Fibroblast of skin of right biceps (primary cell): ENCODE results near the gene NDST3.

ENCODE experiments used
- DNase-seq: peaks from one replicate; pipeline ENCODE4 v3.0.0-alpha.2; 2013

NDST3 gene

DNA sequence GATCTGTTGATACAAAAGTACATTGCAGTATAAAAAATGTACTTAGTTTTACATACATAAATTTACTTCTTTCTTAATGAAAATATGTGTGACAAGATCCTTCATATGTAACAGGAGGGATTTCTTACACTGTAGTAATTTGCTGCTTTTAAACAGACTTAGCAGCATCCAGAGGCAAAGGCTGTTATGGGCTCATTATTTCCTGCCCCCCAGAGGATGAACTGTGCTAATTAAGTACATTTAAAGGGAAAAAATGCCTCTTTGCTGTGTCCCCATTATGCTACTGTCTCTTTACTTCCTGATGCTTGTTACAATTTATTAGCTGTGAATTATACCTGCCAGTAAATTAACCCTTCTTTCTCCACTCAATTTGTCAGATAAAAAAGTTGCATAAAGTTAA is 47.1 kb downstream of the NDST3 start:
- DNase-seq: no peak

GRCh38 chr4:118082182-118082581 is 47.9 kb downstream of the NDST3 start:
- DNase-seq: no peak

DNA sequence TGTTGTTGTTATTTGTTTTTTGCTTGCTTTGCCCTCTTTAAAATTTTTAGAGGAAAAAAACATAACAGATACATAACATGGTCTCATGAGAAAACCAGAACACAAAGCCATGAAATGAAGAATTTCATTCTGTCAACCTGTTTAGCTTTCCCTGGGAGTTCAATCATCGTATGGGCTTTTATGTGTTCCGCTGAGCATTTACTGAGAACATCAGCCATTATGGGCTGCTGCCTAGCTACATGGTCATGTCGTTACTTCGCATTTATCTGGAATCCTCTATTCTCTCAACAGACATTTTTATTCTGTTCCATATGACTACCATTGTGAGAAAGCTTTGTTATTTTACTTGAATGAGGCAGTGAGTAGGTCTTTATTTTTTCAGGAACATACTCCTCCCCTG is 51.4 kb downstream of the NDST3 start:
- no peak for DNase-seq

DNA sequence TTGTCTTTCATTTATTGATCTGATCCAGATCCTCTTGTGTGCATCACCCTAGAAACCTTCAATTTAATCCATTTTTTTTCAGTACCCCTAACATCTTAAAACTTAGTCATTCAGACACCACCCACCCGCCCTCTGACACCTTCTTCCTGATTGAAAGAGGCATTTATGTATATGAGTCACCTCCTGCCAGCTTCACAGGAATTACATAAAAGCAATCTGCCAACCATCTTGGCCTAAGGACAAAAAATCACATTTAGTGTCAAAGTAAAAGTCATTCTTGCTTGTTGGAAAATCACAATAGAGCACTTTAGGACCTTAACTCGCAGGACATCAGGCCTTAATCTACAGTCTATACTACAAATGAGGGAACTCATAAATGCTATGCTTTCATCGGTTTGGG is 52.1 kb downstream of the NDST3 start:
- DNase-seq: peak; percentile 49

DNA sequence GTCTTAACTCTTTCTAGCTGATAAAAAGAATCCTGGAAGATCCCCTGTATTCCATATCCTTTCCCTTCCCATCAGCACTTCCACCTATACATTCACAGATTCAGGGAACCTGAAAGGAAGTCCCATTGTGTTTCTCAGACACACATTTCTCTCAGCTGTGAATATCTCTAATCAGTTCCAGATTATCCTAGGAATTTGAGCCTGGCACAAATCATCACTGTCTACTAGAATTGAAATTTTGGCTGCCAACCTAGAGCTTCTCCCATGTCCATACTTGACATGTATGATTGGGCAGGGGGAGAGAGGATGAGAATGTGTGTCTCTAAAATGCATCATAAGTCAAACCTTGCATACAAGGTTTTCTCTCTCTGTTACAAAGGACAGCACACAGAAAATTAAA is 53.1 kb downstream of the NDST3 start:
- DNase-seq: no peak

DNA sequence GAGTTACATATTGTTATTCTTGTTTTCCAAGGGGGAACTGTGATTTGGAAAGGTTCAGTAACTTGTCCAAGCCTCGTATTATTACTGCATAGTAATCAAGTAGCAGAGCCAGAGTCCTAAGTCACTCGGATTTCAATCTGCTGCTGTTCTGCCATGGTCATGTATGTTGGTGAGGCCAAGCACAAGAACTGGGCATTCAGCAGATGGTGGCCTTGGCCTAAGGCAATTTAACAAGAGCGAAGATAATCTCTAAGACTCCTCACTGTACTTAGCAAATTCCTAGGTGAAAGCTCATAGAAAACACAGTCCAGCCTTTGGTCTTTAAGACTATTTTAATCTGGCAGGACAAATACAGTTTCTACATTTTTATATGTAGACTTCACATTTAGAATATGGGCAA is 64.8 kb downstream of the NDST3 start:
- no peak for DNase-seq

GRCh38 chr4:118102195-118102594 is 67.9 kb downstream of the NDST3 start:
- DNase-seq: no peak

GRCh38 chr4:118112117-118113046 is 78.1 kb downstream of the NDST3 start:
- DNase-seq: peak; percentile 19

GRCh38 chr4:118113220-118113619 is 78.9 kb downstream of the NDST3 start:
- no peak for DNase-seq

DNA sequence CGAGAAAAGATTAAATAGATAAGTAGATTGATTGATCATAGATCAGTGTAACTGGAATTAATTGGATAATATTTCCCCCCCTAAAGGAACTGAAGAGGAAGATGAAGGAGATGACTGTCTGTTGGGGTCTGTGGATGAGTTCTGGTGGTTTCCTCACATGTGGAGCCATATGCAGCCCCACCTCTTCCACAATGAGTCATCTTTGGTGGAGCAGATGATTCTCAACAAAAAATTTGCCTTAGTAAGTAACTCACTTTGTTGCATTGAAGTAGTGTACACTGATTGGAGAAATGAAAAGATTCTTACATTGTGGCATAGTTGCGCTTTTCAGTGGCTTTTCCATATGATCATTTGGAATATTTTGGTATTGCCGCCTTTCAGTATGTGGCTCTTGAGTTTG is 80.4 kb downstream of the NDST3 start:
- DNase-seq: peak; percentile 34

DNA sequence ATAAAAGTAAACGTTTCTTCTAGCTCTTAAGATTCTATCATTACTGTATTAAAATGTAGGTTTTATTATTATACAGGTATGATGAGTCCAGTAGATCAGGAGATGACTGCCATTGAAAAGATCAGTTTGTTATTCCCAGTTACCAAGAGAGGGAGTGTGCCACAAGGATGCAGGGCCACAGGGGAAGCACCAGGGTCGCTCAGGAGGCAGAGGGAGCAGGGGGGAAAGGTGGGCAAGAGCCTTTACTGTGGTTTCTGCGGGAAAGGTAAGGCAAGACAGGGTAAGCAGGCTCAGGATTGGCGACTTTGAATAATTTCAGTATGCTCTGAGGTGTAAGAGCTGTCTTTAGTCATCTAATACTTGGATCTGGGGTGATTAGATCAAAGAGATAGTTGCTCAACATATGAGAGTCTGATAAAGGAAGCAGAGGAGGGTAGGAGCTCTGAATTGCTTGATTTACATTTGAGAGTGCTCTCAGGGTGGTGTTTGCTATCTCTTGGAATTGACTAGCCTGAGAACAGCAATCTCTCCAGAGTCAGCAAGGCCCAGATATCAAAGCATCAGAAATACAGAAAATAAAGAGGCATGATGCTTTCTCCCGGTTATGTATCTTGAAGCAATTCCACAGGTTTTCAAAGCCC is 86.0 kb downstream of the NDST3 start:
- no peak for DNase-seq

DNA sequence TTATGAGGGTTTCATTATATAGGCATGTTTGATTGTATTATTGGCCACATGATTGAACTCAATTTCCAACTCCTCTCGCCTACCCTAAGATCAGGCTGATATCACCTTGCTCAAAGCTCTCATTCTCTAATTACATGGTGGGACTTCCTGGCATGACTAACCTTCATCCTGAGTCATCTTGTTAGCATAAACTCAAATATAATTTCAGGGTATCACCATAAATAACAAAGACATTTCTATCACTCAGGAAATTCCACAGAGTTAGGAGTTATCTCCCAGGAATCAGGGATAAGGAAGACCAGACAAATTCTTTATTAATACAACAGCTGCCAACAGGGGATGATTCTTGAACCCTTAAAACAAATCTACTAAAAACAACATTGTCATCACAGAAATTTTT is 90.7 kb downstream of the NDST3 start:
- DNase-seq: peak; percentile 54

GRCh38 chr4:118139241-118139640 is 105.0 kb downstream of the NDST3 start:
- DNase-seq: no peak

DNA sequence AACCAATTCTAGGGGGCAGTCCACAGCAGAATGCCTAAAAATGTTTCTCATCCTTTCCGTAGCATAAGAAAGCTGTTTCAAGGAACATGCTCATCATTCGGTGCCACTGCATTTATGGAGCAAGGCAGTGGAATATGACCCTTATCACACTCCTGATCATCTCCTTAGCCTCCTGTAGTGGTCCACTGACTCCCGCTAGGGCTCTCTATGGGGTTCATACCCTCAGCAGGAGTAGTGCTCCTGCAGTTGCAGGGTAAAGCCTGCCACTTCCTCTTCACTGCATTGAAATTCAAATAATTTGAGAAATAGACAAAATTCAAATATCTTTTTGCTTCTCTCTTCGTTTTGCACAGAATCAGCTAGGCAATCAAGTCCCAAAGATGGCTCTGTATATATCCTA is 107.0 kb downstream of the NDST3 start:
- no peak for DNase-seq

DNA sequence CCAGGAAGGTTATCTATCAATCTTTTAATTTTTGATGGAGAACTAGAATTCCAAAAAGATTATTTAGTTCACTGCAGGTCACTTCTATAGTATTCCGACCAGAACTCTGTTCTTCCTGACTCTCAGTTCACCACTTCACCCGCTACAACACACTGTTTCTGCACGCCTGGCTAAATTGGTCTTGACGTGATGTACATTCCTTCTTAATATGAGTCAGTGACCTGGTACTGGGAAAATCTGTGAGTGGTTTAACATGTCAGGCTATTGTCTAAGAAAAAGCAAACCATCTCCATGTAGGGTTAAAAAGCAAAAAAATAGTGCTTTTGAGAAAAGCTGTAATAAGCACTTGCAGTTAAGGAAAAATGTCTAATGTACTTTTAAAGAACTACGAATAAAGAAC is 120.4 kb downstream of the NDST3 start:
- DNase-seq: peak; percentile 81

DNA sequence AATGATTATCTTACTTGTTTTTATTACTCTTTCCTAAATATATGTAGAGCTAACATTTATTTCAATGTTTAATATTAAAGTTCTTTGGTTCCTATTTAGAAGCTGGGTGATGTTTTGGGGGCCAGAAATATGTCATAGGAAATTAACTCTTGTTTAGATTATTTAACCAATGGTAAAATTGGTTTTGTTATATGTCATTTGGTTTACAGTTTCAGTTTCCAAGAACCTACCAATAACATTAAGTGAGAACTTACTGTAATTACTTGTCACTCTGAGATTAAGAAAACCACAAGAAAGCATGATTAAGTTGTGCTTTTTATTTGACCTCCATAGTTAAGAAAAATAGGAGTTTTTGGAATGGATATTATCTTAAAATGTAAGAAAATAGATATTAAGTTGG is 121.2 kb downstream of the NDST3 start:
- DNase-seq: no peak

DNA sequence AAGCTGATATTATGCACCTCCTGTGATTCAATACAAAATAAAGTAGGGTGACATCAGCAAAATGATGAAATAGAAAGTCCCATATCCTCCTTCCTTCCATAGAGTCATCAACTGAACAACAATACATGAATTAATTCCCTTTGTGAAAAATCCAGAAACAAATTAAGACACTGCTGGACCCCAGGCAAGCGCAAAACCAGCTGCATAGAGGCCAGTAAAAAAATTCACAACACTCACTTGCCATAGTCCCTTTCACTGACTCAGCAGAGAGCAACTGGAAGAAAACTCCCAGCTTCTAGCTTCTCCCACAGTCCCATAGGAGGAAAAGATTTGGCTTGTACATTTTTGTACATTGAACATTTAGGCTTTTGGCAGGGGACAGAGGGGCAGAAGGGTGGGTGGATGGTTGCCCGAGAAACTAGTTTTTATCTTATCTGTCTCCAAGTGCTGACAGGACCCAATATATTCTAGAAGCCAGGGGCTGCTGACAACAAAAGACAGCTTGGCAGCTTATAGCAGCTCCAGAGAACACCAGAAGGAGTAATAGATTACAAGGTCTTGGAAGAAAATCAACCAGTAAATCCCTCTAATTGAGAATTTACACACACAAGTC is 124.6 kb downstream of the NDST3 start:
- peak; percentile 48 for DNase-seq

DNA sequence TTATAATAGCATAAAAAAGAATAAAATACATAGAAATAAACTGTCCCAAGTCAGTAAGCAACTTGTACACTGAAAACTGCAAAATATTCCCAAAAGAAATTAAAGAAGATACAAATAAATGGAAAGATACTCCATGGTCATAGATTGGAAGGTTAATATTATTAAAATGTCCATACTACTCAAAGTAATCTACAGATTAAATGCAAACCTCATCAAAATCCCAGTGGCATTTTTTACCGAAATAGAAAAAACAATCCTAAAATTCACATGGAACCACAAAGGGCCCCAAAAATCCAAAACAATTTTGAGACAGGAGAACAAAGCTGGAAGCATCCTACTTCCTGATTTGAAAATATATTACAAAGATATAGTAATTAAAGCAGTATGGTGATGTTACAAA is 133.0 kb downstream of the NDST3 start:
- no peak for DNase-seq

GRCh38 chr4:118171381-118171780 is 137.1 kb downstream of the NDST3 start:
- no peak for DNase-seq

GRCh38 chr4:118173126-118173525 is 138.8 kb downstream of the NDST3 start:
- no peak for DNase-seq

GRCh38 chr4:118173956-118174725 is 139.9 kb downstream of the NDST3 start:
- peak; percentile 93 for DNase-seq

DNA sequence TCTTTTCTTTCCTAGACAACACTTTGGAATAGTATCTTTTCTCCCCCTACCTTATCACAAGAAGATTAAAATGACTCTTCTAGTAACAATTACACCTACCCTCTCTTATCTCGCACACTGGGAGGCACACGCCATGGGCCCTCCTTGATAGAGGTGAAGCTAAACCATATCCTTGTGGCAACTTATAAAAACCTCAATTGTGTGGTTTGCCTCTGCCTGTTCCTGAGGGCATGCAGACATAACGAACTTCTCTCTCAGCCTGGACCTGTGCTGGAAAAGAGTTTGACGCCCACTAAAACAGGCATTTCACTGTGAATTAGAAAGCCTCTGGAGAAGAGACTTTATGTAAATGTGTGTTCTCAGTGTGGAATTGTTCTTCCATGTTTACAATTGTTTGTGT is 141.2 kb downstream of the NDST3 start:
- no peak for DNase-seq

DNA sequence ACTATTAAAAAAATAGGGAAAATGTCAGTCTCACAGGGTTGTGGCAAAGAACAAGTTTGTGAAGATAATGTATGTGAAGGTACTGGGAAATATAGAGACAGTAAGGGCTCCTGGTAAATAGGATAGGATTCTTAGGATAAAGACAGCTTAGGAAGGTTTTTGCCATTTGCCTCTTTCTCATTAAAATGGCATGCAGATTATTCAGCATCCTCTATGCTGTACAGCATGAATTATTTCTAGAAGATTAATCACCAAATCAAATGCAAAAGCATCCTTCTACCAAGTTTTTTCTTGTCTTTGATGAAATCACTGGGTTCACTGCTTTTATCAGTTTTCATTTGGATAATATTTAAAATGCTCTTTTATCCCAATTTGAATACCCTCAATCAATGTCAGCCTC is 142.8 kb downstream of the NDST3 start:
- peak; percentile 69 for DNase-seq
